K562 (cell line): Measurements from ENCODE around the gene FAM53A. TPM values are rescaled to one million over a fixed set of nuclear protein-coding genes. Genes with fewer than 3 reads are reported as not detected.

Source experiments
- ATAC-seq: fragments of 200-7000 bp; cut with Tn5 transposase; 3 replicates; pipeline ENCODE4 v1.9.1; 2020; ENCODE audit warnings: moderate library complexity
- BruUV-seq: library from RNA; stranded (reverse); fragments of 400-500 nt; replicated peaks from 2 replicates; lab custom pipeline; 2021; lab: Mats Ljungman, UMichigan
- CTCF ChIA-PET: fragments of 300-600 bp; formaldehyde crosslinking; extraction: SDS; loops from one replicate; lab custom pipeline; 2021; ENCODE audit warnings: low intra/inter-chr PET ratio; lab: Yijun Ruan, JAX
- POLR2A ChIA-PET: fragments of 300-600, 350-650 bp; sonication (Branson Sonifier 250); formaldehyde crosslinking; extraction: SDS; loops from one replicate; lab custom pipeline; 2021; ENCODE audit warnings: antibody characterized with exemption, inconsistent platforms; lab: Yijun Ruan, JAX
- DNase-seq, 4 experiments: peaks; one replicate each; pipeline versions ENCODE4 v3.0.0 to v3.0.0-alpha.2; 2011 to 2018; ENCODE audit warnings: low spot score in 3 of 4, mixed read lengths in 3 of 4; ENCODE audit errors: extremely low read depth in 1 of 4
- FAIRE-seq: peaks from 2 replicates; lab custom pipeline; 2011; peaks lifted over from hg19 to GRCh38; lab: Jason Lieb, UNC
- H2AFZ ChIP-seq: 2 replicates; pipeline ENCODE4 v1.6.0; 2011; ENCODE audit warnings: low read depth, low read length, control low read depth, inconsistent platforms
- H3K27ac ChIP-seq: fragments of 200-600 bp; 3 replicates; pipeline ENCODE4 v1.8.0; 2011; ENCODE audit warnings: low read depth, mild to moderate bottlenecking, control low read depth, inconsistent platforms, low read length, moderate library complexity, mixed read lengths; ENCODE audit errors: extremely low read depth
- H3K27me3 ChIP-seq, 2 experiments: fragments of 300-600 bp in 1 of 2; 2 replicates in 1 of 2; 3 replicates in 1 of 2; pipeline versions ENCODE4 v1.6.0 to v1.8.0; 2011; ENCODE audit warnings: inconsistent platforms in 2 of 2, low read length in 2 of 2, mild to moderate bottlenecking in 1 of 2, mixed read lengths in 1 of 2, moderate library complexity in 1 of 2; ENCODE audit not compliant: control insufficient read depth in 2 of 2, insufficient read depth in 2 of 2
- H3K36me3 ChIP-seq: fragments of 300-600 bp; 3 replicates; pipeline ENCODE4 v1.8.0; 2011; ENCODE audit warnings: mild to moderate bottlenecking, low read length, inconsistent platforms; ENCODE audit not compliant: control insufficient read depth, insufficient read depth
- H3K4me1 ChIP-seq, 2 experiments: fragments of 200-600 bp in 1 of 2; replicated peaks in 1 of 2; 2 replicates in 1 of 2; 3 replicates in 1 of 2; pipeline versions ENCODE4 v1.5.1 to v1.8.0; 2011; ENCODE audit warnings: inconsistent platforms in 2 of 2, low read length in 2 of 2, mild to moderate bottlenecking in 1 of 2, mixed read lengths in 1 of 2, moderate library complexity in 1 of 2; ENCODE audit not compliant: control insufficient read depth in 2 of 2, insufficient read depth in 2 of 2
- H3K4me2 ChIP-seq: 2 replicates; pipeline ENCODE4 v1.6.1; 2011; ENCODE audit warnings: low read length, control low read depth, inconsistent platforms, mixed read lengths; ENCODE audit not compliant: insufficient read depth
- H3K4me3 ChIP-seq: fragments of 200-600 bp; sonication (generic), shearing (Covaris generic); 2 replicates; pipeline ENCODE4 v1.5.1; 2016; ENCODE audit warnings: control low read depth, inconsistent platforms
- H3K79me2 ChIP-seq: fragments of 200-600 bp; 3 replicates; pipeline ENCODE4 v1.8.0; 2011; ENCODE audit warnings: low read length, inconsistent platforms; ENCODE audit not compliant: control insufficient read depth, insufficient read depth
- H3K9ac ChIP-seq, 2 experiments: 2 replicates each; pipeline versions ENCODE4 v1.6.0 to v1.6.1; 2011; ENCODE audit warnings: low read depth in 2 of 2, low read length in 2 of 2, control low read depth in 1 of 2, inconsistent platforms in 1 of 2, mild to moderate bottlenecking in 1 of 2, mixed read lengths in 1 of 2; ENCODE audit not compliant: insufficient read depth in 1 of 2
- H3K9me1 ChIP-seq: one replicate; pipeline ENCODE4 v1.6.0; 2011; ENCODE audit warnings: inconsistent platforms, mild to moderate bottlenecking, low read length, moderate library complexity; ENCODE audit not compliant: control insufficient read depth, insufficient read depth
- H3K9me3 ChIP-seq: replicated peaks from 2 replicates; pipeline ENCODE4 v1.5.1; 2011; ENCODE audit warnings: low read depth, low read length, inconsistent platforms; ENCODE audit not compliant: control insufficient read depth, insufficient read depth
- H4K20me1 ChIP-seq: replicated peaks from 2 replicates; pipeline ENCODE4 v1.6.1; 2011; ENCODE audit warnings: low read length, inconsistent platforms, mixed read lengths; ENCODE audit not compliant: control insufficient read depth, insufficient read depth
- BHLHE40 ChIP-seq: IDR thresholded peaks from 2 replicates; pipeline ENCODE4 v1.6.1; 2011; ENCODE audit warnings: low read length, improper control_type of control experiment
- ZBTB1 ChIP-seq: sonication (generic); formaldehyde crosslinking; IDR thresholded peaks from 2 replicates; pipeline ENCODE4 v1.8.1; 2023; ENCODE audit warnings: missing genetic modification reagents, low read depth, mild to moderate bottlenecking, borderline replicate concordance
- WGBS: fragments of 100-300 bp; shearing (Covaris generic); methylation state at CpG from one replicate; pipeline ENCODE4 v1.1.6; 2016; ENCODE audit warnings: low coverage, mixed read lengths; ENCODE audit not compliant: insufficient coverage; ENCODE audit errors: missing lambda C conversion rate; 5-methylcytosine and 5-hydroxymethylcytosine counted together
- in situ Hi-C: fragments of 300-500 bp; cut with MboI; formaldehyde crosslinking; loops from 4 replicates; pipeline ENCODE4 v1.15.0; 2018; ENCODE audit warnings: inconsistent platforms, mixed read lengths
- intact Hi-C: fragments of 100-400 bp; cut with micrococcal nuclease; formaldehyde crosslinking; loops from 2 replicates; pipeline ENCODE4 v1.14.2; 2022
- polyA plus RNA-seq, 8 experiments: library from polyadenylated mRNA; depleted of rRNA in 4 of 8; stranded (reverse) in 5 of 8; unstranded in 3 of 8; fragments of >200 nt; fragmentation: Nextera tagmentation in 2 of 8; fragmentation: Illumina TruSeq in 1 of 8; extraction: Ambion mirVana in 2 of 8; extraction: Trizol in 1 of 8; gene quantifications; 2 replicates each; pipeline versions ENCODE4 v1.2.1 to v1.2.3, GENCODE V29; 2011 to 2014; ENCODE audit warnings: inconsistent platforms in 1 of 8, missing spikeins in 1 of 8
- total RNA-seq, 7 experiments: library from RNA; depleted of rRNA in 6 of 7; stranded (reverse); fragments of >200 nt in 6 of 7; fragmentation: Illumina TruSeq in 2 of 7; extraction: Trizol in 2 of 7; gene quantifications; 2 replicates each; pipeline versions ENCODE4 v1.2.1 to v1.2.3, GENCODE V29; 2011 to 2021; ENCODE audit warnings: low replicate concordance in 1 of 7

Gene FAM53A
- total and polyA plus RNA-seq, 9 of the 15 experiments (the other 6 are each of a cell fraction or from before 2014, with no cell fraction given), result 0.53 to 2.7 (median 1.4) TPM; not detected in 2

DNA sequence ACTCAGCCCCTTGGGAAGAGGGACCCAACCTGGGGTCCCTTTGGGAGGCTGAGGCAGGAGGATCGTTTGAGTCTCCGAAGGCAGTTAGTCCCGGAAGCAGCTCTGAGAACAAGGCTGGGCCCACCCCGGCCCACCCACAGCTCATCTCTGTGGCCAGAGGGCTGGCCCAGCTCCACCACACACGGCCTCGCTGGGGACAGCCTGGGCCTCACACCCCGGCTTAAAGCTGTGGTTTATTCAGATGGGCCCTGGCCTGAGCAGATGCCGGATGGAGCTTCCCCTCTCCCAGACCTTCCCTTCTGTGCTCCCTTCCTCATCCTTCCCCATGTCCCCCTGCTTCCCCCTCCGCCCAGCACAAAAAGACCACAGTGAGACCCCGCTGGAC is 54.4 kb downstream of the FAM53A start:
- ChIA-PET POLR2A (interaction anchor here (0.6 to 0.9 kb wide), 2 partner anchors 24 to 47 kb away, joined by 3 read pairs; no protein-coding TSS in a partner anchor), CTCF (interaction anchor here (0.7 to 1.7 kb wide), 2 partner anchors 273 to 465 kb away, joined by 3 to 7 read pairs; no protein-coding TSS in a partner anchor)
- in situ Hi-C loops, result loop anchor here (5.0 to 10.0 kb wide), 2 partner anchors 277 to 495 kb away; no protein-coding TSS in a partner anchor
- DNase-seq (no peak), ATAC-seq (peak; percentile 31), FAIRE-seq (no peak)
- BruUV-seq, result no TSS peak
- Histone ChIP-seq H4K20me1 (0 out of 2 replicates have a peak, but pooled peaks cover 4% of the 10 kb centered on the region), H2AFZ (no peak overlapping the region), H3K4me3 (no peak overlapping the region), H3K36me3 (no peaks in the 10 kb centered on the region), H3K4me1 (peaks cover 13 to 37% of the 10 kb centered on the region in 2 experiments; a peak in 4 of 5 replicates), H3K79me2 (no peaks in the 10 kb centered on the region), H3K27ac (no peak overlapping the region), H3K9ac (peak overlapping the region in 1 of 2 experiments; percentile 67; a peak in 2 of 4 replicates), H3K9me3 (no peaks in the 10 kb centered on the region; the same call in 1 of the 2 replicates)
- intact Hi-C loops, result loop anchor here (2.0 kb wide), 1 partner anchor 273 kb away; no protein-coding TSS in a partner anchor
- WGBS, result 43% methylated on average over 7 of the region's 10 CpGs
- no peak for TF ChIP-seq BHLHE40
- 0 out of 2 replicates have a peak, but pooled peaks have one; percentile 22 for TF ChIP-seq ZBTB1
- TF ChIP-seq, all 486 proteins: peak for 1
- Histone ChIP-seq H3K9me1 (no peaks in the 10 kb centered on the region), H3K4me2 (no peak overlapping the region), H3K27me3 (peaks cover 0 to 5% of the 10 kb centered on the region in 2 experiments; a peak in 1 of 5 replicates)
